ENCODE measurements around the gene SLC39A9. TPM values are rescaled to one million over a fixed set of nuclear protein-coding genes. Genes with fewer than 3 reads are reported as not detected.

The SLC39A9 gene
- total RNA-seq, 1 donor from 2014 or later = 140 TPM

DNA sequence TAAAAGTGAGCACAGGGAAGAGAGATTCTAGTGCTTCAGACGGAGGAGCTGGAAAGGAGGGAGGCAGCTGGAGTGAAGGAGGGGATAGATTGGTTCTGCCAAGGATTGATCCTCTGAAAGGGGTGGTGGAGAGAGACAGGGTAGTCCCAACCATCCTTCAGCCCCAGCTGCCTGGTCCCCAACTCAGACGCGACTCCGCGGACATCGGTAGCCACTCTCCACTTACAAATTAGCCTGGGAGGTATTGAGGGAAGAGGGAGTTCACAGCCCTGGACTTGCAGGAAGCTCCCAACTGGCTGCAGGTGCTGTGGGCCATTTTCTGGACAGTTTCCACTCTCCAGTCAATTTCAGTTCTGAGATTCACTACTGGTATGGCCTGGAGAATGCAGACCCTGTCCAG is 87.2 kb downstream of the SLC39A9 start:
- TF ChIP-seq, protein P1, sequence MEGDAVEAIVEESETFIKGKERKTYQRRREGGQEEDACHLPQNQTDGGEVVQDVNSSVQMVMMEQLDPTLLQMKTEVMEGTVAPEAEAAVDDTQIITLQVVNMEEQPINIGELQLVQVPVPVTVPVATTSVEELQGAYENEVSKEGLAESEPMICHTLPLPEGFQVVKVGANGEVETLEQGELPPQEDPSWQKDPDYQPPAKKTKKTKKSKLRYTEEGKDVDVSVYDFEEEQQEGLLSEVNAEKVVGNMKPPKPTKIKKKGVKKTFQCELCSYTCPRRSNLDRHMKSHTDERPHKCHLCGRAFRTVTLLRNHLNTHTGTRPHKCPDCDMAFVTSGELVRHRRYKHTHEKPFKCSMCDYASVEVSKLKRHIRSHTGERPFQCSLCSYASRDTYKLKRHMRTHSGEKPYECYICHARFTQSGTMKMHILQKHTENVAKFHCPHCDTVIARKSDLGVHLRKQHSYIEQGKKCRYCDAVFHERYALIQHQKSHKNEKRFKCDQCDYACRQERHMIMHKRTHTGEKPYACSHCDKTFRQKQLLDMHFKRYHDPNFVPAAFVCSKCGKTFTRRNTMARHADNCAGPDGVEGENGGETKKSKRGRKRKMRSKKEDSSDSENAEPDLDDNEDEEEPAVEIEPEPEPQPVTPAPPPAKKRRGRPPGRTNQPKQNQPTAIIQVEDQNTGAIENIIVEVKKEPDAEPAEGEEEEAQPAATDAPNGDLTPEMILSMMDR (IDR thresholded peaks at IDR 0.05; ENCODE audit: insufficient read depth, low read length, severe bottlenecking) = no peak
- no peak for FAIRE-seq
- H3K4me3 ChIP-seq (ENCODE audit: low read depth, low read length) = no peak overlapping the region
- DNase-seq (ENCODE audit: low read depth) = no peak
- H3K36me3 ChIP-seq (ENCODE audit: control insufficient read depth, insufficient read depth, low read length) = no peaks in the 10 kb centered on the region
- peaks cover 43% of the 10 kb centered on the region for H3K27me3 ChIP-seq (ENCODE audit: control insufficient read depth, insufficient read depth, low read length)

DNA sequence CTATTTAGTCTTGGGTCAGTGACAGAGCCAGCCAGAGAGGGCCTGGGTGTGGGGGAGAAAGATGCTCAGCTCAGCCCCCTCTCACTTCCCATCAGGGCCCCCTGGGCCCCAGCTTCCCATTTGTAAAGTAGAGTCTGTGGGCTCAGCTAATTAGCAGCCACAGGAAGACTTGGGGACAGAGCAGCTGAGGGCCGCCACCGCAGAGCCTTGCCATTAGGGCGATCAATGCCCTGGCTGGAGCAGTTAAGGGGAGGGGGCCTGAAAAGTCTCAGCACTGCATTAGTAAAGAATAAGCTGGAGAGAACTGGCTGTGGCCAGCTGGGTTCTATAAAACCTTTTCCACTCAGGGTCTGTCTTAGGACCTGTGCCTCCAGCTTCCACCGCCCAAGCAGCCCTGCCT is 88.7 kb downstream of the SLC39A9 start:
- FAIRE-seq = no peak
- no peak for DNase-seq (ENCODE audit: low read depth)
- peaks cover 42% of the 10 kb centered on the region for H3K27me3 ChIP-seq (ENCODE audit: control insufficient read depth, insufficient read depth, low read length)
- TF ChIP-seq, protein P1 (IDR thresholded peaks at IDR 0.05; ENCODE audit: insufficient read depth, low read length, severe bottlenecking) = no peak
- H3K36me3 ChIP-seq (ENCODE audit: control insufficient read depth, insufficient read depth, low read length) = no peaks in the 10 kb centered on the region
- no peak overlapping the region for H3K4me3 ChIP-seq (ENCODE audit: low read depth, low read length)

DNA sequence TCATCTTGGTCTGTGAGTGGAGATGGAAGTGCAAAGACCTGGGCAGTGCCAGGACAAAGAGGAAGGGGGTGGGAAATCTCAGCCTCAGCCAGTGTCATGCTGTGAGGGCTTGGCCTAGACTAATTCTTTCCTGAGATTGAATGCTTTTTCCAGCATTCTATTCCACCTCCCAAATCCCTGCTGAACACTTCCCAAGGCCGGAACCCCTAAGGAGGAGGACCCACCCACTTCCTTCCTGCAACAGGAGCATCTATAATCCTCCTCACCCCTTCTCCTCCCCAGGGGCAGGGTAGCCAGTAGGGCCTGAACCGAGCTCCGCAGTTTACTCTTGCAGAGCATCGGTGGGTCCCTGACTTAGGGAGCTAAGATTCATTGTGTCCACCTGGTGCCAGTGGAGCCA is 89.3 kb downstream of the SLC39A9 start:
- peaks cover 39% of the 10 kb centered on the region for H3K27me3 ChIP-seq (ENCODE audit: control insufficient read depth, insufficient read depth, low read length)
- no peak overlapping the region for H3K4me3 ChIP-seq (ENCODE audit: low read depth, low read length)
- DNase-seq (ENCODE audit: low read depth) (no peak), FAIRE-seq (no peak)
- TF ChIP-seq, protein P1 (IDR thresholded peaks at IDR 0.05; ENCODE audit: insufficient read depth, low read length, severe bottlenecking) = no peak
- no peaks in the 10 kb centered on the region for H3K36me3 ChIP-seq (ENCODE audit: control insufficient read depth, insufficient read depth, low read length)

DNA sequence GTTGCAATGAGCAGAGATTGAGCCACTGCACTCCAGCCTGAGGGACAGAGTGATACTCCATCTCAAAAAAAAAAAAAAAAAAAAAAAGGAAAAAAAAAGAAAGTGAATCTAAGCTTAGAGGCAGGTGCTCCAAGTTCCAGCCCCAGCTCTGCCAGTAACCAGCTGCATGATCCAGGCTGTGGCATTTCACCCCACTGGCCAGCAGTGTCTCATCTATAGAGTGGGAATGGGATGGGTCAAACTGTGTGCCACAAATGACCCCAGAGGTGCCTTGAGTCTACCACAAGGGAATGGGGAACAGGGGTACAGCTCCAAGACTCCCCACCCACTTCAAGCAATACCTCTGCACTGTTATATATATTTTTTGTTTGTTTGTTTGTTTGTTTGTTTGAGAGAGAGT is 91.0 kb downstream of the SLC39A9 start:
- Histone ChIP-seq H3K4me3 (ENCODE audit: low read depth, low read length) (no peak overlapping the region), H3K27me3 (ENCODE audit: control insufficient read depth, insufficient read depth, low read length) (peaks cover 24% of the 10 kb centered on the region), H3K36me3 (ENCODE audit: control insufficient read depth, insufficient read depth, low read length) (no peaks in the 10 kb centered on the region)
- no peak for DNase-seq (ENCODE audit: low read depth)
- no peak for FAIRE-seq
- TF ChIP-seq, protein P1 (IDR thresholded peaks at IDR 0.05; ENCODE audit: insufficient read depth, low read length, severe bottlenecking) = no peak

DNA sequence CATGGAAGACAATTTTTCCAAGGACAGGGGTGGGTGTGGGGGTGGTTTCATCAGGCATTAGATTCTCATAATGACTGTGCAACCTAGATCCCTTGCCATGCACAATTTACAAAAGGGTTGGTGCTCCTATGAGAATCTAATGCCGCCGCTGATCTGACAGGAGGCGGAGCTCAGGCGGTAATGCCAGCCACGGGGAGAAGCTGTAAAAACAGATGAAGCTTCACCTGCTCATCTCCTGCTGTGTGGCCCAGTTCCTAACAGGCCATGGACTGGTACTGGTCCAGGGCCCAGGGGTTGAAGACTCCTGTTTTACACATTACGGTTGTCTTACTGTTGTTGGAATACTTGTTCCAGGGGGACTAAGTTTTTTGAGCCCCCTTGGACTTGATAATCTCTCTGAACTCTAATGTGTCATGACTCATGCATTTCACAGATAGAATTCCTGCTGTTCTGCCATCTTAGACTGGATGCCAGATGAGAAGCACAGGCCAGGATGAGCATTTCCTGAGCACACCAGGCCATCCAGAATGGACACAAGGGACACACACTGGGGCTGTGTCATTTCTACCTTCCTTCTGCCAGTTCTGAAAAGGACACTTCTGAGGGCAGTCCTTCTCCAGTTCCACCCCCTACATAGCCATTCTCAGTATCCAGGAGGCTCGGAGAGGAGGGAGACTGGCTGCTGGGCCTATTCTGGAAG is 91.9 kb downstream of the SLC39A9 start:
- TF ChIP-seq, protein P1 (IDR thresholded peaks at IDR 0.05; ENCODE audit: insufficient read depth, low read length, severe bottlenecking) = no peak
- FAIRE-seq = peak; percentile 47
- H3K4me3 ChIP-seq (ENCODE audit: low read depth, low read length) = no peak overlapping the region
- peaks cover 15% of the 10 kb centered on the region for H3K27me3 ChIP-seq (ENCODE audit: control insufficient read depth, insufficient read depth, low read length)
- no peak for DNase-seq (ENCODE audit: low read depth)
- no peaks in the 10 kb centered on the region for H3K36me3 ChIP-seq (ENCODE audit: control insufficient read depth, insufficient read depth, low read length)

DNA sequence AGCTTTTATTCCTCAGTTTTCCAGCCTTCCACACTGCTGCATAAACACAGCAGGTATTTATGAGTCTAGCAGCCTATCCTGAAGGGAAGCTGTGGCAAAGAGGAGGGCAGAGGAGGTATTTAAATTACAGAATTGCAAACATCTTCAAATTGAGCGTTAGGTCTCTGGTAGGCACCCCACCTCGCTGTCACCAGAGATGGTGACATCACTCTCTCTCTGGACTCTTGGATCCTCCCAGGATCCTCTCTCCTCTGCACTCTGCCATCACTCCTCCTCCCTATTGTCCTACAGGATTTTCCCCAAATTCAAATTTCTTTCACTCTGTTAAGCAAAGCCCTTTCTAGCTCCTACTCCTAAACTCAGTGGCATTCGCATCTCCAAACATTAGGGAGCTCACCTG is 92.7 kb downstream of the SLC39A9 start:
- TF ChIP-seq, protein P1 (IDR thresholded peaks at IDR 0.05; ENCODE audit: insufficient read depth, low read length, severe bottlenecking) = no peak
- no peak for FAIRE-seq
- peaks cover 9% of the 10 kb centered on the region for H3K27me3 ChIP-seq (ENCODE audit: control insufficient read depth, insufficient read depth, low read length)
- H3K36me3 ChIP-seq (ENCODE audit: control insufficient read depth, insufficient read depth, low read length) = no peaks in the 10 kb centered on the region
- no peak for DNase-seq (ENCODE audit: low read depth)
- H3K4me3 ChIP-seq (ENCODE audit: low read depth, low read length) = no peak overlapping the region

Data from bronchial epithelial cell (primary cell).